Mammary epithelial cell (primary cell): ENCODE data around the gene CFAP69.

Experiments
- CTCF ChIP-seq, 2 donors: IDR thresholded peaks in 1 of 2; conservative IDR thresholded peaks in 1 of 2; 2 replicates each; pipeline ENCODE4 v1.5.1; 2011 to 2012; ENCODE audit warnings: inconsistent platforms in 2 of 2, low read length in 2 of 2, mild to moderate bottlenecking in 2 of 2, control low read depth in 1 of 2, low read depth in 1 of 2; ENCODE audit not compliant: insufficient read depth in 1 of 2; ENCODE audit errors: extremely low read depth in 1 of 2
- EZH2 ChIP-seq: IDR thresholded peaks from 2 replicates; pipeline ENCODE4 v1.6.1; 2012; ENCODE audit warnings: low read length, inconsistent platforms, borderline replicate concordance

DNA sequence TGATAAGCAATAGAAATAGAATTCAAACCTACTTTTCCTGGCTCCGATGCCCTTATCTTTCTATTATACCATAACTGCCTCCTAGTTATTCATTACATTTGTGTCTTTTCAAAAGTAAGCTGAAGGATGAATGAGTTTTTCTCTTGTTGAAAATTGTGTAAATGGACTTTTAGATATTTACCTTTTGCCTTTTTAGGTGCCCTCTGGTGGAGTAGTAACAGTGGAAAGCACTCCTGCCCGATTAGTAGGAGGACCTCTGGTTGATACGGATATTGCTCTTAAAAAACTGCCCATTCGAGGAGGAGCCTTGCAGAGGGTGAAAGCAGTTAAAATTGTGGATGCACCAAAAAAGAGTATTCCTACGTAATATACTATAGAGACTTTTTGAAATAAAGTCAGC is 64.9 kb downstream of the CFAP69 start:
- no peak for TF ChIP-seq CTCF (conservative IDR thresholded peaks at IDR 0.05 in 1 of 2, IDR thresholded peaks at IDR 0.05 in 1 of 2; ENCODE audit: extremely low read depth in 1 of 2, insufficient read depth in 1 of 2, low read depth in 1 of 2, low read length in 2 of 2)
- no peak for TF ChIP-seq EZH2
